ENCODE results near the gene ZNF695. TPM values are rescaled to one million over a fixed set of nuclear protein-coding genes. Genes with fewer than 3 reads are reported as not detected.

ZNF695 gene
- total RNA-seq (ENCODE audit: low replicate concordance): 1.8 and 2.0 TPM in 2 replicates

DNA sequence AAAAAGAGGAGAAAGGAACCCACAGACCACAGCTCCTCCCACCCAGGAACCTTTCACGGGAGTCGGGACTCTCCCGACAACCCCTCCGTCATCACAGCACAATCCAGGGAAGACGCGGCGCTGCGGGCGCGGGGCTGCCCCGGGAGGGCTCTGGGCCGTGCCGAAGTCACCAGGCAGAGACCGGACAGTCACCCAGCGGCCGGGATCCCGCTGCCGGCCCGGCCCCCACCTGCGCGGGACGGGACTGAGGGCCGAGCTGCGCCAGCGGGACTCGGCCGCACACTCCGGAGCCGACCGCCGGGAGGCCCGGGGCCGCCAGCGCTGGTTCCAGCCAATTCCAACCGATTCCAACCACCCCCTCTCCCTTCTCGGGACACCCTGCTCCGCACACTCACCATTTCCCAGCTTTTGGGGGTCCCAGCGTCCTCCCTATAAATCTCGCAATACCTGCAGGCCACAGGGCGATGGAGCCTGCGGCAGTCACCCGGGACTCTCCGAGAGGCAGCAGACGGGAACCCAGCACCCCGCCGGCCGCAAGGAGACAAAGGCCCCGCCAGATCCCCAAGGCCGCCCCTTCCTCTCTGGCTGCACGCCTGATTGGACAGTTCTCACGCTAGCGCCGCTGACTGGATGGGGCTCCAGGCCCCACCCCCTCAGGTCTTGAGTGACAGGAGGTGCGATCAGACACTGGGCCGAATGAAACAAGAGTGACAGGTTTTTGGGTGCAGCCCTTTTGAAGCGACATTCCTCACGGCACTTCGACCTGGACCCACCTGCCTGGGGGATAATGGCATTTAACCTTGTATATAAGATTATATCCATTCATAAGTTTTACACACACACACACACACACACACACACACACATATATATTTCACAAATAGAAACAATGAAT, at the start of gene ZNF695:
ZNF695 (minus strand) TSS at position 547 of the 895 bp plus-strand sequence; CDS start at position 398, 149 bp downstream.

Other genes with a start within 250 kb of the ZNF695 start
- gene AHCTF1, start 76.1 kb downstream of the ZNF695 start, total RNA-seq (ENCODE audit: low replicate concordance): 11.9 and 16.5 TPM in 2 replicates
- gene ZNF670, start 70.8 kb upstream of the ZNF695 start, total RNA-seq (ENCODE audit: low replicate concordance): 0.23 and 2.0 TPM in 2 replicates
- gene ZNF669, start 96.3 kb upstream of the ZNF695 start, total RNA-seq (ENCODE audit: low replicate concordance): 3.5 and 7.4 TPM in 2 replicates
- 16.0 and 45.1 TPM in 2 replicates for gene ZNF124, start 164.0 kb upstream of the ZNF695 start, total RNA-seq (ENCODE audit: low replicate concordance)
- not detected in 2 replicates for gene VN1R5, start 248.0 kb upstream of the ZNF695 start, total RNA-seq (ENCODE audit: low replicate concordance)